H9 (cell line): Measurements from ENCODE around the gene BST2. TPM values are rescaled to one million over a fixed set of nuclear protein-coding genes. Genes with fewer than 3 reads are reported as not detected.

Experiments
- DNase-seq: peaks from one replicate; pipeline ENCODE4 v3.0.0-alpha.2; 2017
- H2AFZ ChIP-seq: one replicate; pipeline ENCODE4 v1.6.1; 2013; ENCODE audit warnings: mild to moderate bottlenecking, low read length, control low read depth, moderate library complexity
- H2AK5ac ChIP-seq: 2 replicates; pipeline ENCODE4 v1.6.1; 2013; ENCODE audit warnings: low read length, control low read depth, mixed read lengths; ENCODE audit not compliant: insufficient read length
- H2BK120ac ChIP-seq: one replicate; pipeline ENCODE4 v1.6.1; 2013; ENCODE audit warnings: low read depth, mild to moderate bottlenecking, low read length, control low read depth, inconsistent platforms; ENCODE audit not compliant: poor library complexity, severe bottlenecking
- H2BK12ac ChIP-seq: 2 replicates; pipeline ENCODE4 v1.6.1; 2013; ENCODE audit warnings: low read length, control low read depth, mixed read lengths, low read depth; ENCODE audit not compliant: insufficient read length
- H2BK15ac ChIP-seq: 2 replicates; pipeline ENCODE4 v1.6.1; 2013; ENCODE audit warnings: low read depth, low read length, control low read depth
- H2BK20ac ChIP-seq: one replicate; pipeline ENCODE4 v1.6.1; 2013; ENCODE audit warnings: low read depth, mild to moderate bottlenecking, low read length, control low read depth, inconsistent platforms; ENCODE audit not compliant: poor library complexity, severe bottlenecking
- H2BK5ac ChIP-seq: 2 replicates; pipeline ENCODE4 v1.6.1; 2013; ENCODE audit warnings: low read length, control low read depth, mixed read lengths; ENCODE audit not compliant: insufficient read length
- H3K14ac ChIP-seq: 2 replicates; pipeline ENCODE4 v1.6.1; 2013; ENCODE audit warnings: low read length, control low read depth; ENCODE audit not compliant: insufficient read depth
- H3K18ac ChIP-seq: 2 replicates; pipeline ENCODE4 v1.6.1; 2013; ENCODE audit warnings: low read depth, mild to moderate bottlenecking, mixed read lengths, low read length, control low read depth; ENCODE audit not compliant: insufficient read length
- H3K23ac ChIP-seq: 2 replicates; pipeline ENCODE4 v1.6.1; 2013; ENCODE audit warnings: low read length, control low read depth, mixed read lengths, low read depth; ENCODE audit not compliant: insufficient read length
- H3K23me2 ChIP-seq: 2 replicates; pipeline ENCODE4 v1.6.1; 2013; ENCODE audit warnings: low read depth, mild to moderate bottlenecking, mixed read lengths, low read length, control low read depth; ENCODE audit not compliant: insufficient read length, poor library complexity, severe bottlenecking
- H3K27ac ChIP-seq: 2 replicates; pipeline ENCODE4 v1.5.1; 2013; ENCODE audit warnings: low read length, control low read depth, mixed read lengths, low read depth; ENCODE audit not compliant: insufficient read length
- H3K27me3 ChIP-seq: 2 replicates; pipeline ENCODE4 v1.6.1; 2013; ENCODE audit warnings: low read length, control low read depth, inconsistent platforms; ENCODE audit not compliant: insufficient read depth
- H3K4ac ChIP-seq: 2 replicates; pipeline ENCODE4 v1.6.1; 2013; ENCODE audit warnings: low read depth, mild to moderate bottlenecking, control low read depth, inconsistent platforms, low read length, moderate library complexity
- H3K4me1 ChIP-seq: 2 replicates; pipeline ENCODE4 v1.6.1; 2013; ENCODE audit warnings: low read length, control low read depth, inconsistent platforms; ENCODE audit not compliant: insufficient read depth
- H3K4me2 ChIP-seq: 2 replicates; pipeline ENCODE4 v1.6.1; 2013; ENCODE audit warnings: low read length, control low read depth, mixed read lengths; ENCODE audit not compliant: insufficient read length, insufficient read depth
- H3K56ac ChIP-seq: 2 replicates; pipeline ENCODE4 v1.6.1; 2013; ENCODE audit warnings: low read depth, mild to moderate bottlenecking, mixed read lengths, low read length, control low read depth; ENCODE audit not compliant: insufficient read length
- H3K79me1 ChIP-seq: 2 replicates; pipeline ENCODE4 v1.6.1; 2013; ENCODE audit warnings: low read depth, mild to moderate bottlenecking, moderate library complexity, low read length, control low read depth, inconsistent platforms; ENCODE audit not compliant: insufficient read depth, poor library complexity, severe bottlenecking
- H3K79me2 ChIP-seq: 2 replicates; pipeline ENCODE4 v1.6.1; 2013; ENCODE audit warnings: low read length, control low read depth, inconsistent platforms; ENCODE audit not compliant: insufficient read depth
- H3K9ac ChIP-seq: 2 replicates; pipeline ENCODE4 v1.6.1; 2013; ENCODE audit warnings: low read length, control low read depth, mixed read lengths; ENCODE audit not compliant: insufficient read length; ENCODE audit errors: extremely low read depth
- H3K9me3 ChIP-seq: one replicate; pipeline ENCODE4 v1.6.1; 2013; ENCODE audit warnings: low read depth, low read length, inconsistent platforms; ENCODE audit not compliant: control insufficient read depth
- H3T11ph ChIP-seq: one replicate; pipeline ENCODE4 v1.6.1; 2013; ENCODE audit warnings: mild to moderate bottlenecking, low read length, control low read depth, inconsistent platforms
- H4K20me1 ChIP-seq: one replicate; pipeline ENCODE4 v1.6.1; 2013; ENCODE audit not compliant: control insufficient read depth, insufficient read length, insufficient read depth
- H4K5ac ChIP-seq: 2 replicates; pipeline ENCODE4 v1.6.1; 2013; ENCODE audit warnings: low read depth, mild to moderate bottlenecking, mixed read lengths, low read length, control low read depth; ENCODE audit not compliant: insufficient read length
- H4K8ac ChIP-seq: replicated peaks from 2 replicates; pipeline ENCODE4 v1.6.1; 2013; ENCODE audit warnings: low read length, control low read depth, mixed read lengths, low read depth; ENCODE audit not compliant: insufficient read length
- H4K91ac ChIP-seq: 2 replicates; pipeline ENCODE4 v1.6.1; 2013; ENCODE audit warnings: low read depth, mild to moderate bottlenecking, moderate library complexity, mixed read lengths, low read length, control low read depth; ENCODE audit not compliant: insufficient read length
- H3K27ac Mint-ChIP-seq, 3 experiments: 2 replicates in 2 of 3; 3 replicates in 1 of 3; pipeline ENCODE4 v1.8.0; 2020 to 2021; ENCODE audit warnings: mixed read lengths in 3 of 3, mild to moderate bottlenecking in 1 of 3, moderate library complexity in 1 of 3
- H3K27me3 Mint-ChIP-seq: 2 replicates; pipeline ENCODE4 v1.8.0; 2021; ENCODE audit warnings: low read depth, mild to moderate bottlenecking, moderate library complexity, mixed read lengths
- H3K36me3 Mint-ChIP-seq, 3 experiments: 2 replicates in 2 of 3; 3 replicates in 1 of 3; pipeline ENCODE4 v1.8.0; 2020 to 2021; ENCODE audit warnings: low read depth in 3 of 3, mixed read lengths in 3 of 3; ENCODE audit not compliant: insufficient read depth in 1 of 3
- H3K4me1 Mint-ChIP-seq, 2 experiments: 2 replicates each; pipeline ENCODE4 v1.8.0; 2020; ENCODE audit warnings: mixed read lengths in 2 of 2
- H3K4me3 Mint-ChIP-seq, 2 experiments: 2 replicates in 1 of 2; 3 replicates in 1 of 2; pipeline ENCODE4 v1.8.0; 2020 to 2021; ENCODE audit warnings: mild to moderate bottlenecking in 2 of 2, mixed read lengths in 2 of 2, moderate library complexity in 1 of 2
- H3K9me3 Mint-ChIP-seq, 2 experiments: 2 replicates in 1 of 2; 3 replicates in 1 of 2; pipeline ENCODE4 v1.8.0; 2020; ENCODE audit warnings: mild to moderate bottlenecking in 2 of 2, mixed read lengths in 2 of 2, moderate library complexity in 1 of 2
- CTCF ChIP-seq: fragments of 200-600 bp; sonication (generic); conservative IDR thresholded peaks from 3 replicates; pipeline ENCODE4 v1.8.0; 2021; ENCODE audit warnings: antibody characterized with exemption, mild to moderate bottlenecking
- WGBS: extraction: QIAGEN DNeasy Blood & Tissue Kit; methylation state at CpG from one replicate; pipeline ENCODE4 v1.1.7; 2013; ENCODE audit warnings: missing lambda C conversion rate, low lambda C conversion rate, mixed read lengths; ENCODE audit not compliant: insufficient read length; ENCODE audit errors: extremely low coverage; 5-methylcytosine and 5-hydroxymethylcytosine counted together
- total RNA-seq: library from RNA; stranded (reverse); gene quantifications from 2 replicates; pipeline ENCODE4 v1.2.1, GENCODE V29; 2021

BST2 gene
- total RNA-seq, 1 experiment from 2014 or later: 63.3 TPM

DNA sequence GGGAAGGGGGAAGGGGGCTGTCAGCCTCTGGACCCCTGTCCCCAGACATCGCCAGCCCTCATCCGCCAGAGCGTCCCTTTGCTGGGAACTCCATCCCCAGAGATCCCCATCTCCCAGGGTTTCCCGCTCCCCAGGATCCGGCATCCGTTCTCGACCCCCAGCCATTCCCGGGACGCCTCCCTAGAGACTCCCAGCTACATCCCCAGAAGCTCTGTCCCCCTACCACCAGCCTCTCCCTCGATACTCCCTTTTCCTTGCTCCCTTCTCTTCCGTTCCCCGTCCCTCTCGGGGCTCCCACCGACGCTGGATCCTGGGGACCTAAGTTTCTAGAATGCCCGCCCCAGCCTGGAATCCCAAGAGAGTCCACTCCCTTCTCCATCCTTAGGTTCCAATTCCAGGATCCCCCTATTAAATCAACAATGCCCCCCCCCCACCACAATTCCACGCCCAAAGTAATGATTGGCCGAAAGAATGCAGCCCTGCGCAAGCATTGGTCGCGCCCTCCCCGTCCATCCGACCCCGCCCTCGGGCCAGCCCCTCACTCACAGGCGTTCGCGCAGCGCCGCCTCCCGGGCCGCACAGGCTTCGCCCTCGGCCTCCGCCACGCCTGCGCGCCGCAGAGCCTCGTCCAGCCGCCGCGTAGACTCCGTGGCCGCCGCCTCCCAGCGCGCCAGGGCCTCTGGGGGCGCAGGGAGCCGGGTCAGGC, 14.6 kb downstream of the BST2 start:
- H3K23me2 ChIP-seq: peaks cover 14% of the 10 kb centered on the region
- H3K9ac ChIP-seq: no peak overlapping the region
- H4K8ac ChIP-seq: no peak overlapping the region
- Mint-ChIP-seq H3K9me3 (peaks cover 9 to 10% of the 10 kb centered on the region in 2 experiments), H3K27me3 (peaks cover 22% of the 10 kb centered on the region), H3K36me3 (peaks cover 0 to 2% (median 0%) of the 10 kb centered on the region in 3 experiments; a peak in 2 of 7 replicates), H3K4me1 (peaks cover 12 to 14% of the 10 kb centered on the region in 2 experiments), H3K27ac (peak overlapping the region in 2 of 3 experiments; percentile 95 to 97; a peak in 4 of 7 replicates), H3K4me3 (peak overlapping the region; percentile 90 to 94)
- H3K56ac ChIP-seq: no peak overlapping the region
- H2AFZ ChIP-seq: no peak overlapping the region
- no peak overlapping the region for H3T11ph ChIP-seq
- peak; percentile 95 for DNase-seq
- no peak overlapping the region for H3K23ac ChIP-seq
- no peak overlapping the region for H4K5ac ChIP-seq
- peak overlapping the region; percentile 11 for H3K18ac ChIP-seq
- no peak overlapping the region; the same call in 1 of the 2 replicates for H3K14ac ChIP-seq
- no peak overlapping the region for H3K27ac ChIP-seq
- H4K20me1 ChIP-seq: no peaks in the 10 kb centered on the region
- no peak overlapping the region for H2BK5ac ChIP-seq
- no peaks in the 10 kb centered on the region for H3K4me1 ChIP-seq
- no peak overlapping the region for H3K4ac ChIP-seq
- no peaks in the 10 kb centered on the region for H3K9me3 ChIP-seq
- H2BK15ac ChIP-seq: no peak overlapping the region; the same call in 1 of the 2 replicates
- H3K27me3 ChIP-seq: no peaks in the 10 kb centered on the region
- peak; percentile 76 for TF ChIP-seq CTCF
- no peaks in the 10 kb centered on the region for H3K79me1 ChIP-seq
- no CpG with 5 or more reads among the region's 50 CpGs for WGBS
- no peak overlapping the region for H2BK12ac ChIP-seq
- no peak overlapping the region for H4K91ac ChIP-seq
- no peak overlapping the region for H2BK20ac ChIP-seq
- H3K4me2 ChIP-seq: peak overlapping the region; percentile 88
- no peak overlapping the region for H2BK120ac ChIP-seq
- H3K79me2 ChIP-seq: no peaks in the 10 kb centered on the region
- H2AK5ac ChIP-seq: no peak overlapping the region
